Neural progenitor cell (in vitro differentiated cells): ENCODE measurements around the gene LARGE1. TPM values are rescaled to one million over a fixed set of nuclear protein-coding genes. Genes with fewer than 3 reads are reported as not detected.

ENCODE experiments used
- DNase-seq: peaks from one replicate; pipeline ENCODE4 v3.0.0-alpha.2; 2016; ENCODE audit warnings: low spot score
- H2AFZ ChIP-seq: fragments of 200-600 bp; sonication (generic); replicated peaks from 2 replicates; pipeline ENCODE4 v1.6.1; 2016; ENCODE audit warnings: antibody characterized with exemption
- H3F3A ChIP-seq: fragments of 200-600 bp; sonication (generic); 2 replicates; pipeline ENCODE4 v1.6.1; 2016; ENCODE audit warnings: antibody characterized with exemption, low read depth
- H3K27ac ChIP-seq: fragments of 200-600 bp; sonication (generic); 2 replicates; pipeline ENCODE4 v1.5.1; 2016; ENCODE audit warnings: mild to moderate bottlenecking
- H3K27me3 ChIP-seq: fragments of 200-600 bp; sonication (generic); 2 replicates; pipeline ENCODE4 v1.6.1; 2016; ENCODE audit warnings: mild to moderate bottlenecking, moderate library complexity
- H3K36me3 ChIP-seq: fragments of 200-600 bp; sonication (generic); 2 replicates; pipeline ENCODE4 v1.5.1; 2016
- H3K4me1 ChIP-seq: fragments of 200-600 bp; sonication (generic); 2 replicates; pipeline ENCODE4 v1.6.1; 2016; ENCODE audit warnings: mixed run types
- H3K4me2 ChIP-seq: fragments of 200-600 bp; sonication (generic); 2 replicates; pipeline ENCODE4 v1.6.1; 2016
- H3K4me3 ChIP-seq: fragments of 200-600 bp; sonication (generic); 2 replicates; pipeline ENCODE4 v1.5.1; 2016
- H3K79me2 ChIP-seq: fragments of 200-600 bp; sonication (generic); 2 replicates; pipeline ENCODE4 v1.6.1; 2016; ENCODE audit warnings: low read depth
- H3K9ac ChIP-seq: fragments of 200-600 bp; sonication (generic); 2 replicates; pipeline ENCODE4 v1.6.1; 2016
- H3K9me3 ChIP-seq: fragments of 200-600 bp; sonication (generic); 2 replicates; pipeline ENCODE4 v1.5.1; 2016; ENCODE audit warnings: low read depth
- H4K20me1 ChIP-seq: fragments of 200-600 bp; sonication (generic); 2 replicates; pipeline ENCODE4 v1.6.1; 2016; ENCODE audit warnings: low read depth
- H3K27ac Mint-ChIP-seq: 3 replicates; pipeline ENCODE4 v1.8.0; 2021; ENCODE audit warnings: mixed read lengths
- H3K27me3 Mint-ChIP-seq: 2 replicates; pipeline ENCODE4 v1.8.0; 2022; ENCODE audit warnings: low read depth, mild to moderate bottlenecking, inconsistent platforms, moderate library complexity, mixed read lengths; ENCODE audit not compliant: insufficient read depth
- H3K36me3 Mint-ChIP-seq: 3 replicates; pipeline ENCODE4 v1.8.0; 2021; ENCODE audit warnings: mixed read lengths
- H3K4me1 Mint-ChIP-seq: 3 replicates; pipeline ENCODE4 v1.8.0; 2021; ENCODE audit warnings: mixed read lengths
- H3K4me3 Mint-ChIP-seq: 3 replicates; pipeline ENCODE4 v1.8.0; 2021; ENCODE audit warnings: mild to moderate bottlenecking, moderate library complexity, mixed read lengths
- H3K9me3 Mint-ChIP-seq: 3 replicates; pipeline ENCODE4 v1.8.0; 2020; ENCODE audit warnings: mixed read lengths
- CTCF ChIP-seq: fragments of 200-600 bp; sonication (generic); IDR thresholded peaks from 2 replicates; pipeline ENCODE4 v1.5.1; 2017; ENCODE audit warnings: antibody characterized with exemption, mild to moderate bottlenecking
- EZH2 ChIP-seq: fragments of 200-600 bp; sonication (generic); IDR thresholded peaks from 2 replicates; pipeline ENCODE4 v1.6.1; 2017; ENCODE audit warnings: antibody characterized with exemption, mild to moderate bottlenecking, moderate library complexity
- EZH2phosphoT487 ChIP-seq: fragments of 200-600 bp; sonication (generic); IDR thresholded peaks from 2 replicates; pipeline ENCODE4 v1.6.1; 2017; ENCODE audit warnings: antibody characterized with exemption
- total RNA-seq: library from RNA; depleted of rRNA; stranded (reverse); fragments of >200 nt; gene quantifications from 2 replicates; pipeline ENCODE4 v1.2.3, GENCODE V29; 2015; ENCODE audit warnings: low replicate concordance

LARGE1 gene
- total RNA-seq, 1 donor from 2014 or later, result 24.9 TPM

- Mint-ChIP-seq H3K27me3 (peaks cover 4% of the 10 kb centered on the region), H3K4me1 (peaks cover 43% of the 10 kb centered on the region), H3K27ac (no peak overlapping the region), H3K9me3 (no peaks in the 10 kb centered on the region), H3K4me3 (peak overlapping the region; percentile 14), H3K36me3 (peaks cover 2% of the 10 kb centered on the region)
- Histone ChIP-seq H3K79me2 (peaks cover 45% of the 10 kb centered on the region), H3K4me1 (peaks cover 26% of the 10 kb centered on the region), H3F3A (peaks cover 32% of the 10 kb centered on the region), H3K9me3 (no peaks in the 10 kb centered on the region), H2AFZ (no peak overlapping the region), H3K36me3 (no peaks in the 10 kb centered on the region), H3K4me2 (peak overlapping the region; percentile 61), H4K20me1 (peaks cover 22% of the 10 kb centered on the region), H3K27me3 (no peaks in the 10 kb centered on the region), H3K27ac (peak overlapping the region; percentile 60), H3K9ac (no peak overlapping the region), H3K4me3 (no peak overlapping the region)
- no peak for TF ChIP-seq EZH2
- peak; percentile 50 for DNase-seq
Observed at GRCh38 chr22:33666279-33666960, 253.9 kb downstream of the LARGE1 start.

GRCh38 chr22:33659448-33659847, 260.8 kb downstream of the LARGE1 start:
- no peaks in the 10 kb centered on the region for H4K20me1 ChIP-seq
- H3K27ac ChIP-seq, result no peak overlapping the region
- Mint-ChIP-seq H3K27me3 (peaks cover 2% of the 10 kb centered on the region), H3K4me1 (peaks cover 34% of the 10 kb centered on the region), H3K9me3 (peaks cover 6% of the 10 kb centered on the region), H3K36me3 (peaks cover 10% of the 10 kb centered on the region), H3K27ac (peak overlapping the region; percentile 89), H3K4me3 (no peak overlapping the region)
- H3K9ac ChIP-seq, result no peak overlapping the region
- H3K27me3 ChIP-seq, result no peaks in the 10 kb centered on the region
- no peak overlapping the region for H2AFZ ChIP-seq
- no peaks in the 10 kb centered on the region for H3K9me3 ChIP-seq
- H3K4me3 ChIP-seq, result no peak overlapping the region
- peaks cover 12% of the 10 kb centered on the region for H3K4me1 ChIP-seq
- TF ChIP-seq EZH2 (no peak), EZH2phosphoT487 (no peak), CTCF (no peak)
- no peaks in the 10 kb centered on the region for H3F3A ChIP-seq
- no peak overlapping the region for H3K4me2 ChIP-seq
- no peaks in the 10 kb centered on the region for H3K36me3 ChIP-seq
- no peak for DNase-seq
- peaks cover 30% of the 10 kb centered on the region for H3K79me2 ChIP-seq

GRCh38 chr22:33658775-33659174, 261.5 kb downstream of the LARGE1 start:
- Histone ChIP-seq H3K79me2 (peaks cover 23% of the 10 kb centered on the region), H3K27me3 (no peaks in the 10 kb centered on the region), H3K27ac (no peak overlapping the region), H3K9me3 (no peaks in the 10 kb centered on the region), H3K4me2 (no peak overlapping the region), H3F3A (no peaks in the 10 kb centered on the region), H2AFZ (no peak overlapping the region), H3K36me3 (no peaks in the 10 kb centered on the region), H3K4me3 (no peak overlapping the region), H3K4me1 (peaks cover 17% of the 10 kb centered on the region), H4K20me1 (no peaks in the 10 kb centered on the region), H3K9ac (no peak overlapping the region)
- TF ChIP-seq EZH2 (no peak), CTCF (no peak), EZH2phosphoT487 (no peak)
- Mint-ChIP-seq H3K9me3 (peaks cover 6% of the 10 kb centered on the region), H3K27me3 (peaks cover 2% of the 10 kb centered on the region), H3K36me3 (peaks cover 10% of the 10 kb centered on the region), H3K4me1 (peaks cover 35% of the 10 kb centered on the region), H3K27ac (peak overlapping the region; percentile 85), H3K4me3 (no peak overlapping the region)
- no peak for DNase-seq

- Histone ChIP-seq H3K79me2 (peaks cover 20% of the 10 kb centered on the region), H2AFZ (no peak overlapping the region), H3K4me1 (peaks cover 17% of the 10 kb centered on the region), H4K20me1 (no peaks in the 10 kb centered on the region), H3K36me3 (no peaks in the 10 kb centered on the region), H3K4me3 (no peak overlapping the region), H3K27ac (no peak overlapping the region), H3K9me3 (no peaks in the 10 kb centered on the region), H3F3A (no peaks in the 10 kb centered on the region), H3K9ac (no peak overlapping the region), H3K4me2 (no peak overlapping the region), H3K27me3 (no peaks in the 10 kb centered on the region)
- no peak for DNase-seq
- no peak for TF ChIP-seq EZH2phosphoT487
- no peak for TF ChIP-seq CTCF
- TF ChIP-seq EZH2, result no peak
- H3K36me3 Mint-ChIP-seq, result peaks cover 15% of the 10 kb centered on the region
- no peak overlapping the region for H3K27ac Mint-ChIP-seq
- H3K4me3 Mint-ChIP-seq, result no peak overlapping the region
- peaks cover 45% of the 10 kb centered on the region for H3K4me1 Mint-ChIP-seq
- H3K27me3 Mint-ChIP-seq, result peaks cover 2% of the 10 kb centered on the region
- peaks cover 6% of the 10 kb centered on the region for H3K9me3 Mint-ChIP-seq
Observed at GRCh38 chr22:33657670-33658069, 262.6 kb downstream of the LARGE1 start.
